Measurements from ENCODE around the gene CTNNA2. TPM values are rescaled to one million over a fixed set of nuclear protein-coding genes. Genes with fewer than 3 reads are reported as not detected.

CTNNA2 gene
- total and polyA plus RNA-seq, 8 donors, result 0.28 to 5.7 (median 0.44) TPM; not detected in 4

- whole genome bisulfite sequencing, 5 donors, result 66 to 88% (median 76%) methylated on average over 4 of the region's 4 CpGs
- DNase-seq, result no peak
- H3K4me3 ChIP-seq, result no peak overlapping the region
- no peaks in the 10 kb centered on the region for H3K4me1 ChIP-seq
- no peaks in the 10 kb centered on the region for H3K27me3 ChIP-seq
- no peaks in the 10 kb centered on the region for H3K36me3 ChIP-seq
- no peaks in the 10 kb centered on the region for H3K9me3 ChIP-seq
- H3K27ac ChIP-seq, result no peak overlapping the region
- intact Hi-C loops (cut with DNase I; ENCODE audit: low total_unique reads), result no loop called here
- TF ChIP-seq EP300 (IDR thresholded peaks at IDR 0.05) (no peak), POLR2A (IDR thresholded peaks at IDR 0.05) (no peak), POLR2AphosphoS5 (IDR thresholded peaks at IDR 0.05) (no peak)
- TF ChIP-seq, protein P1, sequence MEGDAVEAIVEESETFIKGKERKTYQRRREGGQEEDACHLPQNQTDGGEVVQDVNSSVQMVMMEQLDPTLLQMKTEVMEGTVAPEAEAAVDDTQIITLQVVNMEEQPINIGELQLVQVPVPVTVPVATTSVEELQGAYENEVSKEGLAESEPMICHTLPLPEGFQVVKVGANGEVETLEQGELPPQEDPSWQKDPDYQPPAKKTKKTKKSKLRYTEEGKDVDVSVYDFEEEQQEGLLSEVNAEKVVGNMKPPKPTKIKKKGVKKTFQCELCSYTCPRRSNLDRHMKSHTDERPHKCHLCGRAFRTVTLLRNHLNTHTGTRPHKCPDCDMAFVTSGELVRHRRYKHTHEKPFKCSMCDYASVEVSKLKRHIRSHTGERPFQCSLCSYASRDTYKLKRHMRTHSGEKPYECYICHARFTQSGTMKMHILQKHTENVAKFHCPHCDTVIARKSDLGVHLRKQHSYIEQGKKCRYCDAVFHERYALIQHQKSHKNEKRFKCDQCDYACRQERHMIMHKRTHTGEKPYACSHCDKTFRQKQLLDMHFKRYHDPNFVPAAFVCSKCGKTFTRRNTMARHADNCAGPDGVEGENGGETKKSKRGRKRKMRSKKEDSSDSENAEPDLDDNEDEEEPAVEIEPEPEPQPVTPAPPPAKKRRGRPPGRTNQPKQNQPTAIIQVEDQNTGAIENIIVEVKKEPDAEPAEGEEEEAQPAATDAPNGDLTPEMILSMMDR (IDR thresholded peaks at IDR 0.05), result no peak
These were observed 244.7 kb downstream of the CTNNA2 start for GRCh38 chr2:79757526-79757925.

DNA sequence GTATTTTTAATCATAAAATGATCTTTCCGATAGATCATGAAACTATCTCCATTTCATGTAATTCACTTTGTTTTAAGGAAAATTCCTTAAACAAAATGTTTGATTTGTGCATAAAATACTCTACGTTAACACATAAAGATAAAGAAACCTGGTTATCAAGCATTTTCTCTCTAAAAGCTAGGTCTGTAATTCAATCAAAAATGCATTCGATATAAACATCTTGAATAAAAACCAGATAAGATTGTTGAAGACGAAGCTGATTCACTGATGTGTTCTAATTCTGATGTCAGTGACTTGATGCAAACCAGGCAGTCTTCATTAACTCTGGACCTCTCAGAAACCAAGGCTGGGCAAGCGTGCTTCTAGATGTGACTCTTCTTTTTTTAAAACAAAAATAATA is 245.2 kb downstream of the CTNNA2 start:
- no peak overlapping the region for H3K27ac ChIP-seq
- H3K27me3 ChIP-seq, result no peaks in the 10 kb centered on the region
- TF ChIP-seq EP300 (IDR thresholded peaks at IDR 0.05) (no peak), POLR2A (IDR thresholded peaks at IDR 0.05) (no peak), POLR2AphosphoS5 (IDR thresholded peaks at IDR 0.05) (no peak)
- TF ChIP-seq, protein P1 (IDR thresholded peaks at IDR 0.05), result no peak
- no peaks in the 10 kb centered on the region for H3K9me3 ChIP-seq
- intact Hi-C loops (cut with DNase I; ENCODE audit: low total_unique reads), result no loop called here
- WGBS, 5 donors, result 76 to 90% (median 82%) methylated on average over 5 of the region's 5 CpGs
- peak in 1 of 2 donors; percentile 7 for DNase-seq
- H3K4me1 ChIP-seq, result no peaks in the 10 kb centered on the region
- H3K36me3 ChIP-seq, result no peaks in the 10 kb centered on the region
- H3K4me3 ChIP-seq, result no peak overlapping the region

DNA sequence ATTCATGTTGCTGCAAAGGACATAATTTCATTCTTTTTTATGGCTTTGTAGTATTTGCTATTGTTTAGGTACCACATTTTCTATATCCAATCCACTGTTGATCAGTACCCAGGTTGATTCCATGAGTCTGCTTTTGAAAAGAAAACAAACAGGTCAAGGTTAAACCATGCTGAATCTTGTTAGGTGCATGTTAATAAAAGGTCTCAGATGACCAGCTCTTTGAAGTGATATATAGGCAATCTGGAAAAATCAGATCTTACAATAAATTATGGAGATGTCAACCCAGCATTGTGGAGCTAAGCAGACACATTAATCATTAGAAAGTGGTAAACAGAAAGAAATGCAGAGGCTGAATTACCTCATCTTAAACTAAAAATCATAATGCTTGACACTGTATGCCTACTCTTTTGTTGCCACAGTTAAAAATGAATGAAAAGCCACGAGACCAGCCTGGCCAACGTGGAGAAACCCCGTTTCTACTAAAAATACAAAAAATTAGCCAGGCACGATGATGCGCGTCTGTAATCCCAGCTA is 246.0 kb downstream of the CTNNA2 start:
- DNase-seq, result no peak
- no peaks in the 10 kb centered on the region for H3K27me3 ChIP-seq
- intact Hi-C loops (cut with DNase I; ENCODE audit: low total_unique reads), result no loop called here
- WGBS, 5 donors, result 69 to 80% (median 76%) methylated on average over 6 of the region's 6 CpGs
- no peak overlapping the region for H3K27ac ChIP-seq
- TF ChIP-seq POLR2AphosphoS5 (IDR thresholded peaks at IDR 0.05), result no peak
- TF ChIP-seq POLR2A (IDR thresholded peaks at IDR 0.05), result no peak
- no peak for TF ChIP-seq EP300 (IDR thresholded peaks at IDR 0.05)
- TF ChIP-seq, protein P1 (IDR thresholded peaks at IDR 0.05), result no peak
- H3K9me3 ChIP-seq, result no peaks in the 10 kb centered on the region
- no peaks in the 10 kb centered on the region for H3K36me3 ChIP-seq
- H3K4me1 ChIP-seq, result no peaks in the 10 kb centered on the region
- no peak overlapping the region for H3K4me3 ChIP-seq

DNA sequence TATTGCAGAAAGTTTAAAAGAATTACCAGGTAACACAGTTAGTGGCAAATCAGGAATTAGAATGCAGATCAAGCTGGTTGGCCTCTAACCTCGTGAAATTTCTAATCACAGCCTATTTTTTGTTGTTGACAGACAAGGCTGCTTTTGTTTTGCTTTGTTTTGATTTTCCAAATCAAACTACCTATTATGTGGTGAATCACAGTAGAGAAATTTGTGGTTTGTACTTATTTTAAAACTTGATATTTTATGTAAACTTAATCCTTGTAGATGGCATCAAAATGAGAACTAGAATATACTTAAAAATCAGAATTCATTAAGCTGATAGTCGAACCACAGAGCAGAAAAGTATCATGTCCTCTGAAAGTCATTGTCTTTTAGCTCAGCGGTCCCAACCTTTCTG is 258.1 kb downstream of the CTNNA2 start:
- WGBS, 5 donors, result 61 to 78% (median 73%) methylated on average over 3 of the region's 3 CpGs

More for the DNA sequence above, 258.1 kb downstream of the CTNNA2 start:
- no peaks in the 10 kb centered on the region for H3K27me3 ChIP-seq
- H3K27ac ChIP-seq, result no peak overlapping the region
- H3K4me1 ChIP-seq, result no peaks in the 10 kb centered on the region
- H3K36me3 ChIP-seq, result no peaks in the 10 kb centered on the region
- intact Hi-C loops (cut with DNase I; ENCODE audit: low total_unique reads), result no loop called here
- H3K9me3 ChIP-seq, result no peaks in the 10 kb centered on the region
- DNase-seq, result no peak
- H3K4me3 ChIP-seq, result no peak overlapping the region
- TF ChIP-seq POLR2AphosphoS5 (IDR thresholded peaks at IDR 0.05) (no peak), EP300 (IDR thresholded peaks at IDR 0.05) (no peak), POLR2A (IDR thresholded peaks at IDR 0.05) (no peak)
- TF ChIP-seq, protein P1 (IDR thresholded peaks at IDR 0.05), result no peak
